GM12874 (cell line): Measurements from ENCODE around the gene TMEM151B.
A peak's percentile ranks its signal among the peaks of the same experiment; 100 is the strongest.

Experiments
- TF ChIP-seq, protein P1 (sequence below): IDR thresholded peaks from 2 replicates; pipeline ENCODE4 v1.5.1; 2011; ENCODE audit warnings: low read depth, mild to moderate bottlenecking, control low read depth, low read length, moderate library complexity; ENCODE audit not compliant: insufficient read depth

Gene TMEM151B

DNA sequence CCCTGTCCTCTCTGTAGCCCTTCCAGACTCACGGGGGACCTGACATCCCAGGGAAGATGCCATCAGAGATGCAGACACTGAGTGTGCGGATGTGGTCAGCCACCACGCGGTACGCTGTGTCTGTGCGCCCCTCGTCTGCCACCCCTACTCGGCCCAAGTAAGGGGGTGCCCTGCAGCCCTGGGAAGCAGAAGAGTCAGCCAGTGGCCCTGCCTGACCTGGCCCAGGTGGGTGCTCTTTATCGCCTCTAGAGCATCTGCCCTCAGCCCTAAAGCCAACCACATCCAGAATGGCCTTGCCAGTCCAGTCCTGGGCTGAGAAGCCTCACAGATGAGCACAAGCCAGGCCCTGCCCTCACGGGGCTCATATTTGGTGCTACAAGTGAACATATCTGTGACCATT is 37.0 kb downstream of the TMEM151B start:
- TF ChIP-seq, protein P1, sequence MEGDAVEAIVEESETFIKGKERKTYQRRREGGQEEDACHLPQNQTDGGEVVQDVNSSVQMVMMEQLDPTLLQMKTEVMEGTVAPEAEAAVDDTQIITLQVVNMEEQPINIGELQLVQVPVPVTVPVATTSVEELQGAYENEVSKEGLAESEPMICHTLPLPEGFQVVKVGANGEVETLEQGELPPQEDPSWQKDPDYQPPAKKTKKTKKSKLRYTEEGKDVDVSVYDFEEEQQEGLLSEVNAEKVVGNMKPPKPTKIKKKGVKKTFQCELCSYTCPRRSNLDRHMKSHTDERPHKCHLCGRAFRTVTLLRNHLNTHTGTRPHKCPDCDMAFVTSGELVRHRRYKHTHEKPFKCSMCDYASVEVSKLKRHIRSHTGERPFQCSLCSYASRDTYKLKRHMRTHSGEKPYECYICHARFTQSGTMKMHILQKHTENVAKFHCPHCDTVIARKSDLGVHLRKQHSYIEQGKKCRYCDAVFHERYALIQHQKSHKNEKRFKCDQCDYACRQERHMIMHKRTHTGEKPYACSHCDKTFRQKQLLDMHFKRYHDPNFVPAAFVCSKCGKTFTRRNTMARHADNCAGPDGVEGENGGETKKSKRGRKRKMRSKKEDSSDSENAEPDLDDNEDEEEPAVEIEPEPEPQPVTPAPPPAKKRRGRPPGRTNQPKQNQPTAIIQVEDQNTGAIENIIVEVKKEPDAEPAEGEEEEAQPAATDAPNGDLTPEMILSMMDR, result no peak

DNA sequence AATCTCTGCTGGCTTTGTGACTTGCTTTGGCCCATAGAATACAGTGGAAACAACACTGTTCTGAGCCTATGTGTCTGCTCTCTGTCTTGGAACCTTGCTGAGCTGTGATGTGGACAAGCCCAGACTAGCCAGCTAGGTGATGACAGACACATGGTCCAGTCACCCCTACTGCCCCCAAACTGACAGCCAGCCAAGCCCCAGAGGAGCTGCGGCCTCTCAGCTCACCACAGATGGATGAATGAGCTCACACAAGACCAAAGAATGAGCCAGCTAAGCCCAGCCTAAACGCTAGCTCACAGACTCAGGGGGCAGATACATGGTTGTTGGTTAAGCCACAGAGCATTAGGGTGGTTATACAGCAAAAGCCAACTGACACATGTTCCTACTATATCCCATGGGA is 38.8 kb downstream of the TMEM151B start:
- TF ChIP-seq, protein P1, result no peak

DNA sequence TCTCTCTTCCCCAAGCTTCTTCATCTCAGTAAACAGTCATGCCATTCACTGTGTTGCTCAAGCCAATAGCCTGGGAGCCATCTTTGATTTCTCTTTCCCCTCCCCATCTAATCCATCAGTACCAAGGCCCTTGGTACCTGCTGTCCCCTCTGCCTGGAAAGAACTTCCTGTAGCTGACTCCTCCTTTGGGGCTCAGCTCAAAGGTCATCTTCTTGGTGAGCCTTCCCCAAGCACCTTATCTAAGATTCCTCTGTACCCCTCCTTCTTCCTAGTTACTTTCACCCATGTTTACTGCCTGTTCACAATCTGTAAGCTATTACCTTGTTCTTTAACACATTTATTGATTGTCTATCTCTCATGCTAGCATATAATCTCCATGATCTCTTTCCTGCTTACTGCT is 39.4 kb downstream of the TMEM151B start:
- TF ChIP-seq, protein P1, result no peak

DNA sequence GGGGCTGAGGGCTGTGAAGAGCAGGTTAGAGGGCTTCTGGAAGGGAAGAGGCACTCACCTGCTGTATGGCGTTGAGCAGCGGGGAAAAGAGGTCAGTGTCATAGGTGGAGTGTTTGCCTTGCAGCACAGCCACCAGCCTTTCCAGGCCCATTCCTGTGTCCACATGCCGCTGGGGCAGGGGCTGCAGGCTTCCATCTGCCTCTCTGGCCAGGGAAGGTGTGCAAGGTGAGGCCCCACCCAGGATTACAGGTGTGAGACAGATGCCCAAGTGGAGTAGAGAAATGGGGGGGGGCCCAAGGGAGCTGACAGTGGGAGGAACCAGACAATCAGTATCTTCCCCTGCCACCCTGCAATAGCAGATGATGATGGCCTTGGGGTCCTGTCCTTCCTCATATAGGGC is 40.0 kb downstream of the TMEM151B start:
- TF ChIP-seq, protein P1, result no peak

DNA sequence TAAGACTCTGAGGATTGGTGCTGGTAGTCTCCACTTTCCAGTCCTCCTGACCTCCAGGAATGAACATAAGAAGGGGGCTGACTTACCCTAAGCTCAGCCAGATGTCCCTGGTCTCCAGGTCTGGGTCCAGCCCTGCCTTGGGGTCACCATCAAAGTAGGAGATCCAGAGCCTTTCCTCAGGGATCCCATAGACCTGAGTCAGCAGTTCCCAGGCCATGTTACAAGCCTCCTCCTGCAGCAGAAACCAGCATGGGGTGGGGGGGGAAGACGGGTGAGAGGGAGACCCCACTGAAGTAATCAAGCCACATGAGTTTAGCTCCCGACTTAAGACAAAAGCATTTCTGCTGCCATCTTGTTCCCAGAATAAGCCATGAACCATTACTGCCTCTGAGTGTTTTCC is 41.1 kb downstream of the TMEM151B start:
- TF ChIP-seq, protein P1, result no peak

DNA sequence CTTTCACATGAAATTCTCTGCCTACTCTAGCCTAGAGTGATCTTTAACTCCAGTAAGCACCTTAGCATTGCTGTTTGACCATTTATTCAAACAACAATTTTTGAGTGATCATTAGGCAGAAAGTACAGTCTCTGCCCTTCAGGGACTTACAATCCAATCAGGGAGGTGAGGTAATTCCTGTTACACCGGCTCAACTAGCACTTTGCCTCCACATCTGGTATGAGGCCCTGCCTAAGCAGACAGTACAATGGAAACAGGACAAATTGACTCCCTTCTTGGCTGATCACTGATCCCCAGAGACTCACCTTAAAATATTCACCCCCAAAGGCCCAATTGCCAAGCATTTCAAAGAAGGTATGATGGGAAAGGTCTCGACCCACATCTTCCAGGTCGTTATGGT is 41.5 kb downstream of the TMEM151B start:
- TF ChIP-seq, protein P1, result no peak

DNA sequence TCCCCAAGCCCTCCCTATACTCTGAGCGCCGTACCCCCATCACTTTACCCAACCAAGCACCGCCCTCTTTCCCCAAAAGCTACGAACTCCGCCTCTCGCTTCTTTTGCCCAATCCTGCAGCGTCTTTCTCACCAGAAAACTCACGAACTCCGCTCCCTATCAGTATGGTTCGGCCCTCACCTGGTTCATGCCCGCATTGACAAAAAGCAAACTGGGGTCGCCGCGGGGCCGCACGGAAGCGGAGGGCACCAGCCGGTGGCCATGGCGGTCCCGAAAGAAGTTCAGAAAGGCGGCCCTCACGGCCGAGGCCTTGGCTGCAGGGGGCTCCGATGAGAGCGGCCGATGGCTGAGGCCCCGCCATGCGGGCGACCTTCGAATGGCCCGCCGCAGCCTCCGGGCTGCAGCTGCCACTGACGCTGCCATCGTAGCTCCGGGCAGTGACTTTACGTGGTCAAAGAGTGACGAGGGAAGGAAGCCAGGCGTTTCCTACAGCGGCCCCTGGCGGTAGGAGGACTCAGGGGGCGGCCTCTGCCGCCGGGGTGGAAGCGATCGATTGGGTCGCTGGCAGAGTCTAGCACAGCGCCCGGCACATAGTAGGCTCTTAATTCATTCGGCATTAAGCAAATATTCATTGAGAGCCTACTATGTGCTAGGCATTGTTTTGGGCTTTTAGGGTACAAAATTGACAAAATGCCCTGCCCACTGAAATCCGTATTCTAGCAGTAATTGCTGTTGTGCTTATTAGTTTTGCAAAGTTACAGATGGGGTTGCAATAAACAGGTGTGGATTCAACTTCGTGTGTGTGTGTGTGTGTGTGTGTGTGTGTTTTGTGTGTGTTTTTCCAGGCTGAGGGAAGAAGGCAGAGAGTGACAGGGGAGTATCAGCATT is 42.9 kb downstream of the TMEM151B start, which contains the start of gene AARS2:
AARS2 (minus strand) TSS at position 447 of the 888 bp plus-strand sequence; CDS start at position 423, 24 bp downstream.
- TF ChIP-seq, protein P1, result peak; percentile 99
